Measurements from ENCODE around the gene EPHA4.

- no peak for TF ChIP-seq CTCF (IDR thresholded peaks at IDR 0.05; ENCODE audit: borderline replicate concordance, extremely low read depth, low read length, poor library complexity, severe bottlenecking)
- TF ChIP-seq EZH2 (IDR thresholded peaks at IDR 0.05; ENCODE audit: borderline replicate concordance, low read depth, low read length, severe bottlenecking), result no peak
These were observed 83.8 kb downstream of the EPHA4 start for GRCh38 chr2:221488136-221488807.
